GM12872 (cell line): ENCODE measurements around the gene SDR42E2.

ENCODE experiments used
- TF ChIP-seq, protein P1 (sequence below): IDR thresholded peaks from 3 replicates; pipeline ENCODE4 v1.5.1; 2011; ENCODE audit warnings: low read depth, mild to moderate bottlenecking, low read length, moderate library complexity; ENCODE audit not compliant: insufficient read depth

Gene SDR42E2

DNA sequence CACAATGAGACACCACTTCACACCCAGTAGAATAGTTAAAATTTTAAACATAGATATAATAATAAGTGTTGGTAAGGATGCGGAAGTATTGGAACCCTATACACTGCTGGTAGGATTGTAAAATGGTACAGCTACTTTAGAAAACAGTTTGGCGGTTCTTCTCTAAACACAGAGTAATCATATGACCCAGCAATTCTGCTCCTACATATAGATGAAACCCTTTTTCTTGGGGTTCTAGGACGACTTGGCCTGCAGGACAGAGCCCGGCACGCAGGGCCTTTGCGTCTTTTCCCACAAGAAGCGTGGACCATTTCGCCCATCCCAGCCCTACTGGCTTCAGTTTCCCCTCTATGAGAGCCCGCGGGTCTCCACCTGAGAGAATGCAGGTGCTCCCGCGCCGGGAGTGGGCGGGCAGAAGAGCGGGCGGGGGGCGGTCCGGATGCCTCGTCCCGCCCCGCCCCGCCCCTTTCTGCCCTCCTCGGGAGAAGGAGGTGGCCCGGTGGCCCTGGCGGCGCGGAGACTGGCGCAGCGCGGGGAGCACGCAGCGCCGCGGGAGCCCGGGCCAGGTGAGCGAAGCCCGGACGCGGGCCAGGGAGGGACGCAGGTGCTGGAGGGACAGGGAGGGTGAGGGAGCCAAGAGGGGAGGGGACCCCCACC, at the start of gene SDR42E2:
Gene SDR42E2 (plus strand): TSS at position 508 of the 657 bp plus-strand sequence. CDS start 3,077 bp downstream, outside the sequence.
- TF ChIP-seq, protein P1, sequence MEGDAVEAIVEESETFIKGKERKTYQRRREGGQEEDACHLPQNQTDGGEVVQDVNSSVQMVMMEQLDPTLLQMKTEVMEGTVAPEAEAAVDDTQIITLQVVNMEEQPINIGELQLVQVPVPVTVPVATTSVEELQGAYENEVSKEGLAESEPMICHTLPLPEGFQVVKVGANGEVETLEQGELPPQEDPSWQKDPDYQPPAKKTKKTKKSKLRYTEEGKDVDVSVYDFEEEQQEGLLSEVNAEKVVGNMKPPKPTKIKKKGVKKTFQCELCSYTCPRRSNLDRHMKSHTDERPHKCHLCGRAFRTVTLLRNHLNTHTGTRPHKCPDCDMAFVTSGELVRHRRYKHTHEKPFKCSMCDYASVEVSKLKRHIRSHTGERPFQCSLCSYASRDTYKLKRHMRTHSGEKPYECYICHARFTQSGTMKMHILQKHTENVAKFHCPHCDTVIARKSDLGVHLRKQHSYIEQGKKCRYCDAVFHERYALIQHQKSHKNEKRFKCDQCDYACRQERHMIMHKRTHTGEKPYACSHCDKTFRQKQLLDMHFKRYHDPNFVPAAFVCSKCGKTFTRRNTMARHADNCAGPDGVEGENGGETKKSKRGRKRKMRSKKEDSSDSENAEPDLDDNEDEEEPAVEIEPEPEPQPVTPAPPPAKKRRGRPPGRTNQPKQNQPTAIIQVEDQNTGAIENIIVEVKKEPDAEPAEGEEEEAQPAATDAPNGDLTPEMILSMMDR: no peak

DNA sequence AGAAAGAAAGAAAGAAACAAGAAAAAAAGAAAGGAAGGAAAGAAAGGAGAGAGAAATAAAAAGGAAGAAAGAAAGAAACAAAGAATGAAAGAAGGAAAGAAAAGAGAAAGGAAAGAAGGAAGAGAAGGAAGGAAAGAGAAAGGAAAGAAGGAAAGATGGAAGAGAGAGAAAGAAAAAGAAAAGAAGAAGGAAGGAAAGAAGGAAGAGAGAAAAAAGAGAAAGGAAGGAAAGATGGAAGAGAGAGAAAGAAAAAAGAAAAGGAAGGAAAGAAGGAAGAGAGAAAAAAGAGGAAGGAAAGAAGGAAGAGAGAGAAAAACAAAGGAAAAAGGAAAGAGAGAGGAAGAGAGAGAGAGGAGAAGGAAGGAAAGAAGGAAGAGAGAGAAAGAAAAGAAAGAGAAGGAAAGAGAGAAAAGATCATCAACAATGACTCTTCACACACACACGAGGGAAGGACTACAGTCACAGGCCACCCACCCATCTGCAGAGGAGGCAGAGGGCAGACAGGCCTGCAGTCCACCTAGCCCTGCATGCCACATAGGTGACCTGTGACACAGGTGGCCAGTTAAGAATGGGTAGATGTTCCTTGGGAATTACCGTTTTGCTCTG, 46.1 kb upstream of the SDR42E2 start:
- TF ChIP-seq, protein P1: no peak

- TF ChIP-seq, protein P1: no peak
Observed at GRCh38 chr16:22117609-22118008, 44.7 kb upstream of the SDR42E2 start.

- TF ChIP-seq, protein P1: no peak
Observed at GRCh38 chr16:22120440-22120839, 41.9 kb upstream of the SDR42E2 start.

- TF ChIP-seq, protein P1: no peak
Observed at GRCh38 chr16:22122239-22122638, 40.1 kb upstream of the SDR42E2 start.

DNA sequence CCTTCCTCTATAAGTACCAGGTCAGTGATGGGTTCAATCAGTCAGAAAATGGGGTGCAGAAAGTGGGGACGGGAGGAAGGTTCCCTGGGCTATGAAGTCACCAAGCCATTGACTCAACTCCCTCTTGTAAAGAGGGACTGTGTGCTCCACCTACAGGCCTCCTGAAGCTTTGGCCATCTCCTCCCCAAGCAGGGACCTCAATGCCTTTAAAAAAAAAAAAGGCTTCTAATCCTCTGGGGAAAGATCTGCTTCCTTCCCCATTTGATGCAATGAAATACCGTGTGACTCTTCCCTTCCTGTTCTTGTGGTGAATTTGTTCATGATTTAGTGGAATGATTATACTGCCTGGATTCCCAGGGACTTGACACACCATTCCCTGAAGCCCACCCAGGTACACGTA, 39.2 kb upstream of the SDR42E2 start:
- TF ChIP-seq, protein P1: peak; percentile 32; the same call in 1 of the 3 replicates

GRCh38 chr16:22123759-22124490, 38.4 kb upstream of the SDR42E2 start:
- TF ChIP-seq, protein P1: no peak
